PC-3 (cell line): ENCODE measurements around the gene OR10H1.

Experiments
- CTCF ChIP-seq: fragments of 300-600 bp; sonication (generic); conservative IDR thresholded peaks from 2 replicates; pipeline ENCODE4 v1.5.1; 2017; ENCODE audit warnings: antibody characterized with exemption, low read depth, mild to moderate bottlenecking, low read length
- EZH2 ChIP-seq: fragments of 300-600 bp; sonication (generic); IDR thresholded peaks from one replicate; pipeline ENCODE4 v1.6.1; 2017; ENCODE audit warnings: antibody characterized with exemption, mild to moderate bottlenecking, low read length; ENCODE audit not compliant: unreplicated experiment

GRCh38 chr19:15829786-15830185 is 14.3 kb upstream of the OR10H1 start:
- no peak for TF ChIP-seq EZH2
- TF ChIP-seq CTCF = no peak
